Measurements from ENCODE around the gene ADAT1.
A peak's percentile ranks its signal among the peaks of the same experiment; 100 is the strongest.

ADAT1 gene

GRCh38 chr16:75567911-75568310 is 55.2 kb downstream of the ADAT1 start:
- in situ Hi-C loops (cut with MboI; ENCODE audit: low pct_unique_long_range_greater_than_20kb, low sequenced_read_pairs, unreplicated experiment): no loop called here
- no peak for DNase-seq (ENCODE audit: low spot score)
- TF ChIP-seq CTCF (IDR thresholded peaks at IDR 0.05; ENCODE audit: extremely low read depth, insufficient read depth, missing control alignments): no peak

- DNase-seq (ENCODE audit: low spot score): no peak
- in situ Hi-C loops (cut with MboI; ENCODE audit: low pct_unique_long_range_greater_than_20kb, low sequenced_read_pairs, unreplicated experiment): no loop called here
- TF ChIP-seq CTCF (IDR thresholded peaks at IDR 0.05; ENCODE audit: extremely low read depth, insufficient read depth, missing control alignments): no peak
These were observed 56.3 kb downstream of the ADAT1 start for GRCh38 chr16:75566758-75567255.

GRCh38 chr16:75566040-75566757 is 56.9 kb downstream of the ADAT1 start, which contains the start of gene GABARAPL2:
Gene GABARAPL2 (plus strand): TSS chr16:75566379. CDS start chr16:75566487, 108 bp downstream.
- DNase-seq (ENCODE audit: low spot score): peak; percentile 91
- no peak for TF ChIP-seq CTCF (IDR thresholded peaks at IDR 0.05; ENCODE audit: extremely low read depth, insufficient read depth, missing control alignments)
- in situ Hi-C loops (cut with MboI; ENCODE audit: low pct_unique_long_range_greater_than_20kb, low sequenced_read_pairs, unreplicated experiment): no loop called here

- DNase-seq (ENCODE audit: low spot score): no peak
- in situ Hi-C loops (cut with MboI; ENCODE audit: low pct_unique_long_range_greater_than_20kb, low sequenced_read_pairs, unreplicated experiment): no loop called here
- no peak for TF ChIP-seq CTCF (IDR thresholded peaks at IDR 0.05; ENCODE audit: extremely low read depth, insufficient read depth, missing control alignments)
These were observed 57.4 kb downstream of the ADAT1 start for GRCh38 chr16:75565640-75566039.

GRCh38 chr16:75559564-75560372 is 63.3 kb downstream of the ADAT1 start:
- in situ Hi-C loops (cut with MboI; ENCODE audit: low pct_unique_long_range_greater_than_20kb, low sequenced_read_pairs, unreplicated experiment): no loop called here
- no peak for TF ChIP-seq CTCF (IDR thresholded peaks at IDR 0.05; ENCODE audit: extremely low read depth, insufficient read depth, missing control alignments)
- DNase-seq (ENCODE audit: low spot score): no peak

- TF ChIP-seq CTCF (IDR thresholded peaks at IDR 0.05; ENCODE audit: extremely low read depth, insufficient read depth, missing control alignments): no peak
- DNase-seq (ENCODE audit: low spot score): no peak
- in situ Hi-C loops (cut with MboI; ENCODE audit: low pct_unique_long_range_greater_than_20kb, low sequenced_read_pairs, unreplicated experiment): no loop called here
These were observed 64.2 kb downstream of the ADAT1 start for GRCh38 chr16:75558846-75559401.
